H1 (cell line): ENCODE data around the gene USP10. TPM values are rescaled to one million over a fixed set of nuclear protein-coding genes. Genes with fewer than 3 reads are reported as not detected.

Experiments
- CTCF ChIA-PET: fragments of 300-600 bp; sonication (Branson Sonifier 250); formaldehyde crosslinking; loops from one replicate; lab custom pipeline; 2021; ENCODE audit not compliant: partially characterized antibody; lab: Charles Lee
- POLR2A ChIA-PET: fragments of 300-600 bp; sonication (Branson Sonifier 250); formaldehyde crosslinking; loops from one replicate; lab custom pipeline; 2021; ENCODE audit warnings: inconsistent platforms; ENCODE audit not compliant: partially characterized antibody; lab: Charles Lee
- DNase-seq, 2 experiments: peaks; one replicate each; pipeline versions ENCODE4 v3.0.0 to v3.0.0-alpha.2; 2010 to 2022; ENCODE audit warnings: low spot score in 2 of 2, low read depth in 1 of 2, mixed read lengths in 1 of 2
- FAIRE-seq: peaks from 2 replicates; lab custom pipeline; 2011; peaks lifted over from hg19 to GRCh38; lab: Jason Lieb, UNC
- H2AFZ ChIP-seq: 2 replicates; pipeline ENCODE4 v1.8.1; 2012; ENCODE audit warnings: low read length, inconsistent platforms
- H2AK5ac ChIP-seq: 2 replicates; pipeline ENCODE4 v1.6.1; 2013; ENCODE audit warnings: low read depth, low read length
- H2BK120ac ChIP-seq: replicated peaks from 2 replicates; pipeline ENCODE3; 2013; ENCODE audit warnings: low read depth, low read length, inconsistent platforms
- H2BK12ac ChIP-seq: 2 replicates; pipeline ENCODE4 v1.6.1; 2013; ENCODE audit warnings: low read depth, low read length
- H2BK15ac ChIP-seq: 2 replicates; pipeline ENCODE4 v1.6.1; 2013; ENCODE audit warnings: low read length
- H2BK20ac ChIP-seq: 2 replicates; pipeline ENCODE4 v1.6.1; 2013; ENCODE audit warnings: low read length
- H2BK5ac ChIP-seq: 2 replicates; pipeline ENCODE4 v1.6.1; 2013; ENCODE audit warnings: low read depth, low read length
- H3K14ac ChIP-seq: 2 replicates; pipeline ENCODE4 v1.6.1; 2013; ENCODE audit warnings: inconsistent platforms; ENCODE audit not compliant: insufficient read length
- H3K18ac ChIP-seq: 2 replicates; pipeline ENCODE4 v1.6.1; 2013; ENCODE audit warnings: low read length; ENCODE audit errors: extremely low read depth
- H3K23ac ChIP-seq: 2 replicates; pipeline ENCODE4 v1.6.1; 2013; ENCODE audit warnings: inconsistent platforms; ENCODE audit not compliant: insufficient read length
- H3K23me2 ChIP-seq: 2 replicates; pipeline ENCODE4 v1.6.1; 2013; ENCODE audit warnings: low read depth, low read length
- H3K27ac ChIP-seq: 2 replicates; pipeline ENCODE4 v1.6.1; 2011; ENCODE audit warnings: low read depth, low read length, inconsistent platforms
- H3K27me3 ChIP-seq, 4 experiments: replicated peaks in 1 of 4; 1 replicate in 1 of 4; 2 replicates in 3 of 4; pipeline versions ENCODE4 v1.6.1 to v1.8.1; 2011 to 2013; ENCODE audit warnings: low read length in 3 of 4, mild to moderate bottlenecking in 3 of 4, inconsistent platforms in 2 of 4, mixed read lengths in 2 of 4, moderate library complexity in 1 of 4; ENCODE audit not compliant: control insufficient read depth in 3 of 4, insufficient read depth in 3 of 4; ENCODE audit errors: extremely low read depth in 1 of 4
- H3K36me3 ChIP-seq, 4 experiments: 2 replicates each; pipeline versions ENCODE4 v1.6.1 to v1.8.1; 2011 to 2013; ENCODE audit warnings: mild to moderate bottlenecking in 4 of 4, low read length in 3 of 4, moderate library complexity in 2 of 4, control low read depth in 1 of 4, inconsistent platforms in 1 of 4; ENCODE audit not compliant: insufficient read depth in 4 of 4, control insufficient read depth in 2 of 4
- H3K4ac ChIP-seq: replicated peaks from 2 replicates; pipeline ENCODE3; 2013; ENCODE audit warnings: low read length, low read depth, mixed read lengths, inconsistent platforms; ENCODE audit not compliant: insufficient read length
- H3K4me1 ChIP-seq, 4 experiments: replicated peaks in 1 of 4; 1 replicate in 1 of 4; 2 replicates in 3 of 4; pipeline versions ENCODE4 v1.6.1 to v1.8.1; 2011 to 2013; ENCODE audit warnings: low read length in 3 of 4, inconsistent platforms in 2 of 4, mixed read lengths in 1 of 4; ENCODE audit not compliant: insufficient read depth in 4 of 4, control insufficient read depth in 3 of 4
- H3K4me2 ChIP-seq, 2 experiments: 2 replicates each; pipeline versions ENCODE4 v1.6.1 to v1.8.1; 2011 to 2013; ENCODE audit warnings: low read depth in 2 of 2, low read length in 2 of 2, control low read depth in 1 of 2, inconsistent platforms in 1 of 2, mild to moderate bottlenecking in 1 of 2; ENCODE audit not compliant: insufficient read depth in 1 of 2
- H3K4me3 ChIP-seq, 4 experiments: fragments of 200-600, 300-600 bp in 1 of 4; sonication (generic), shearing (Covaris generic), sonication (Bioruptor Twin) in 1 of 4; 2 replicates each; pipeline versions ENCODE4 v1.5.1 to v1.8.1; 2011 to 2016; ENCODE audit warnings: low read length in 4 of 4, low read depth in 3 of 4, control low read depth in 2 of 4, inconsistent platforms in 2 of 4, mild to moderate bottlenecking in 2 of 4, mixed read lengths in 1 of 4, moderate library complexity in 1 of 4; ENCODE audit not compliant: insufficient read depth in 2 of 4; ENCODE audit errors: extremely low read depth in 1 of 4
- H3K56ac ChIP-seq: replicated peaks from 2 replicates; pipeline ENCODE3; 2013; ENCODE audit warnings: low read depth, mild to moderate bottlenecking, mixed read lengths, low read length, inconsistent platforms; ENCODE audit not compliant: insufficient read length
- H3K79me1 ChIP-seq: 2 replicates; pipeline ENCODE4 v1.6.1; 2013; ENCODE audit warnings: low read depth, low read length, control low read depth
- H3K79me2 ChIP-seq, 2 experiments: 2 replicates each; pipeline versions ENCODE4 v1.6.1 to v1.8.1; 2012 to 2013; ENCODE audit warnings: low read length in 2 of 2, mild to moderate bottlenecking in 2 of 2, inconsistent platforms in 1 of 2; ENCODE audit not compliant: insufficient read depth in 2 of 2, control insufficient read depth in 1 of 2
- H3K9ac ChIP-seq, 4 experiments: replicated peaks in 1 of 4; 1 replicate in 1 of 4; 2 replicates in 3 of 4; pipeline versions ENCODE4 v1.6.1 to v1.8.1; 2011 to 2013; ENCODE audit warnings: low read depth in 3 of 4, low read length in 3 of 4, control low read depth in 2 of 4, mild to moderate bottlenecking in 2 of 4, moderate library complexity in 2 of 4, inconsistent platforms in 1 of 4; ENCODE audit errors: extremely low read depth in 1 of 4
- H3K9me3 ChIP-seq, 2 experiments: 2 replicates each; pipeline versions ENCODE4 v1.6.1 to v1.8.1; 2012 to 2013; ENCODE audit warnings: mild to moderate bottlenecking in 2 of 2, moderate library complexity in 2 of 2, control low read depth in 1 of 2, inconsistent platforms in 1 of 2, low read depth in 1 of 2, low read length in 1 of 2, mixed read lengths in 1 of 2; ENCODE audit not compliant: insufficient read depth in 2 of 2
- H4K20me1 ChIP-seq, 2 experiments: replicated peaks in 1 of 2; 2 replicates each; pipeline versions ENCODE3 to v1.8.1; 2011 to 2013; ENCODE audit warnings: inconsistent platforms in 2 of 2, low read length in 2 of 2, mild to moderate bottlenecking in 1 of 2; ENCODE audit not compliant: insufficient read depth in 2 of 2, control insufficient read depth in 1 of 2
- H4K5ac ChIP-seq: 2 replicates; pipeline ENCODE4 v1.6.1; 2013; ENCODE audit warnings: low read length, low read depth, mixed read lengths, inconsistent platforms; ENCODE audit not compliant: insufficient read length
- H4K8ac ChIP-seq: 2 replicates; pipeline ENCODE4 v1.8.0; 2013; ENCODE audit warnings: mild to moderate bottlenecking, moderate library complexity, low read length, inconsistent platforms; ENCODE audit not compliant: insufficient read depth; ENCODE audit errors: extremely low read depth
- H4K91ac ChIP-seq: replicated peaks from 2 replicates; pipeline ENCODE3; 2013; ENCODE audit warnings: low read length, mixed read lengths, inconsistent platforms; ENCODE audit not compliant: insufficient read length
- KDM1A ChIP-seq: fragments of 200-600, 300-600 bp; sonication (generic); IDR thresholded peaks from 2 replicates; pipeline ENCODE4 v1.7.1; 2016; ENCODE audit warnings: mild to moderate bottlenecking, low read length, borderline replicate concordance
- TAF7 ChIP-seq: optimal IDR thresholded peaks from 2 replicates; pipeline ENCODE3; 2011; ENCODE audit warnings: low read depth, mild to moderate bottlenecking, inconsistent platforms, low read length, moderate library complexity, borderline replicate concordance
- WGBS, 2 experiments: shearing (Covaris generic) in 1 of 2; methylation state at CpG; one replicate each; pipeline versions ENCODE4 v1.1.6 to v1.1.7; 2013 to 2015; ENCODE audit warnings: low lambda C conversion rate in 2 of 2, mixed read lengths in 2 of 2, inconsistent platforms in 1 of 2, low coverage in 1 of 2, missing lambda C conversion rate in 1 of 2; ENCODE audit not compliant: insufficient replicate concordance in 2 of 2, insufficient coverage in 1 of 2, insufficient read length in 1 of 2; ENCODE audit errors: extremely low coverage in 1 of 2, missing lambda C conversion rate in 1 of 2; 5-methylcytosine and 5-hydroxymethylcytosine counted together
- polyA plus RNA-seq, 7 experiments: library from polyadenylated mRNA; depleted of rRNA in 3 of 7; stranded (reverse) in 5 of 7; unstranded in 2 of 7; fragments of >200 nt in 5 of 7; fragments of 200-250 nt in 2 of 7; gene quantifications; 1 replicate in 5 of 7; 2 replicates in 1 of 7; 4 replicates in 1 of 7; pipeline versions ENCODE4 v1.2.1 to v1.2.3, GENCODE V29; 2011 to 2013; ENCODE audit warnings: missing spikeins in 2 of 7, mixed read lengths in 2 of 7
- total RNA-seq: library from RNA; stranded (reverse); fragmentation: NEBNext Ultra II Directional; extraction: Animal tissue kit (Norgen Biotek cat#: 25700); gene quantifications from 2 replicates; pipeline ENCODE4 v1.2.1, GENCODE V29; 2021

The USP10 gene
- total and polyA plus RNA-seq, 2 of the 8 experiments (the other 6 are each of a cell fraction or from before 2014, with no cell fraction given), result 171 to 195 TPM

DNA sequence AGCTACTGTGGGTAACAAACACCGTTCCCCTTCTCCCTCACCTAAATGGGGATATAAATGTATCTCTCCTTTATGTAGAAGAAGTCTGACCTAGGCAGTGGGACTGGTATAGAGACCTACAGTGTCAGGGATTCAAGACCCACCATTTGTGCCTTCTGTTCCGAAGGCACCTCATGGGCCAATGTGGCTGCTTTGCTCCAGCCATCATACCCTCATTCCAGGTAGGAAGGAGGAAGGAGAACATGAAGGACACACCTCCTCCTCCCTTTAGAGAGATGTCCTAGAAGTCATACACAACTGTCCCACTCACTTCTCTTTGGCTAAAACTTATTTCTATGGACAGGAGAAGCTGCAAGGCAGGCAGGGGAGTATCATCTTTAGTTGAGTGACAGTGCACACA is 111.7 kb downstream of the USP10 start:
- Histone ChIP-seq H3K79me1 (no peaks in the 10 kb centered on the region), H4K8ac (no peak overlapping the region), H2BK5ac (no peak overlapping the region), H3K4ac (no peak overlapping the region), H2BK120ac (no peak overlapping the region), H3K4me1 (no peaks in the 10 kb centered on the region), H3K36me3 (no peaks in the 10 kb centered on the region), H2AK5ac (no peak overlapping the region), H3K27me3 (peaks cover 0 to 4% (median 0%) of the 10 kb centered on the region in 4 experiments; a peak in 2 of 7 replicates), H3K9ac (no peak overlapping the region), H3K14ac (no peak overlapping the region), H2BK12ac (no peak overlapping the region), H3K27ac (no peak overlapping the region), H3K23me2 (no peaks in the 10 kb centered on the region), H3K4me3 (no peak overlapping the region), H4K20me1 (peaks cover 0 to 2% of the 10 kb centered on the region in 2 experiments), H2BK15ac (no peak overlapping the region), H3K4me2 (no peak overlapping the region), H2BK20ac (no peak overlapping the region), H3K23ac (no peak overlapping the region), H3K56ac (no peak overlapping the region), H3K9me3 (no peaks in the 10 kb centered on the region; a peak in 1 of 4 replicates), H3K79me2 (no peaks in the 10 kb centered on the region), H4K5ac (no peak overlapping the region), H2AFZ (no peak overlapping the region), H3K18ac (no peak overlapping the region), H4K91ac (no peak overlapping the region)
- peak; percentile 79; the same call in 1 of the 2 replicates for TF ChIP-seq KDM1A
- no peak for TF ChIP-seq TAF7
- 87% methylated on average over 2 of the region's 2 CpGs; no CpG with 5 or more reads in 1 of the 2 experiments for WGBS, 2 experiments
- no peak for FAIRE-seq
- CTCF ChIA-PET, result interaction anchor here (0.6 to 3.3 kb wide), 5 partner anchors 12 to 327 kb away, joined by 3 to 17 read pairs (median 3); no protein-coding TSS in a partner anchor
- no peak for DNase-seq
- POLR2A ChIA-PET, result interaction anchor here (0.6 to 2.5 kb wide), 3 partner anchors 11 to 75 kb away, joined by 3 to 6 read pairs (median 3); no protein-coding TSS in a partner anchor
